ENCODE results near the gene COL15A1. TPM values are rescaled to one million over a fixed set of nuclear protein-coding genes. Genes with fewer than 3 reads are reported as not detected.

Gene COL15A1
- total and polyA plus RNA-seq, 2 of the 8 experiments (the other 6 are each of a cell fraction or from before 2014, with no cell fraction given): 0.12 to 0.15 TPM

DNA sequence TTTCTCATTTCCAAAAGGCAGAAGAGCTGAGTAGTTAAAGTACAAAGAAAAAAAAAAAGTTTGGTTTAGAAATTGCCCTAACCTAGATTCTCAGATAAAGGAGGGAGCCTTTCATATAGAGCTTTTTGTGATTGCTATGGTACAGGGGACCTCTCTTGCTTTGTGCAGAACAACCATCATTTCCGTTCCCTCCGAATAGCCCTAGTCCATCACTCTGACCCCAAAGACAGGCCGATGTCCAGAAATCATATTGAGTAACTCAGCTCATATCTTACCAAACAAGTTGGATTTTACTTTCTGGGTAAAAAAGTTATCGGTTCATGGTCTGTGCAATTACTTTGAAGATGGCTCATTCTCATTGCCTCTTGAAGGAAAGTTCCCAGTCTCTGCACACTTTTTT is 36.7 kb upstream of the COL15A1 start (continued):
- TF ChIP-seq NRF1 (IDR thresholded peaks at IDR 0.05; ENCODE audit: low read depth, low read length) (no peak), JUND (IDR thresholded peaks at IDR 0.05; ENCODE audit: low read length) (no peak)
- TF ChIP-seq, protein P1, sequence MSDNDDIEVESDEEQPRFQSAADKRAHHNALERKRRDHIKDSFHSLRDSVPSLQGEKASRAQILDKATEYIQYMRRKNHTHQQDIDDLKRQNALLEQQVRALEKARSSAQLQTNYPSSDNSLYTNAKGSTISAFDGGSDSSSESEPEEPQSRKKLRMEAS (IDR thresholded peaks at IDR 0.05): no peak

Data from H1 (cell line).